ENCODE data around the gene AHDC1. TPM values are rescaled to one million over a fixed set of nuclear protein-coding genes. Genes with fewer than 3 reads are reported as not detected.
A peak's percentile ranks its signal among the peaks of the same experiment; 100 is the strongest.

AHDC1 gene
- total RNA-seq, 2 experiments from 2014 or later, result 26.3 to 27.6 TPM

DNA sequence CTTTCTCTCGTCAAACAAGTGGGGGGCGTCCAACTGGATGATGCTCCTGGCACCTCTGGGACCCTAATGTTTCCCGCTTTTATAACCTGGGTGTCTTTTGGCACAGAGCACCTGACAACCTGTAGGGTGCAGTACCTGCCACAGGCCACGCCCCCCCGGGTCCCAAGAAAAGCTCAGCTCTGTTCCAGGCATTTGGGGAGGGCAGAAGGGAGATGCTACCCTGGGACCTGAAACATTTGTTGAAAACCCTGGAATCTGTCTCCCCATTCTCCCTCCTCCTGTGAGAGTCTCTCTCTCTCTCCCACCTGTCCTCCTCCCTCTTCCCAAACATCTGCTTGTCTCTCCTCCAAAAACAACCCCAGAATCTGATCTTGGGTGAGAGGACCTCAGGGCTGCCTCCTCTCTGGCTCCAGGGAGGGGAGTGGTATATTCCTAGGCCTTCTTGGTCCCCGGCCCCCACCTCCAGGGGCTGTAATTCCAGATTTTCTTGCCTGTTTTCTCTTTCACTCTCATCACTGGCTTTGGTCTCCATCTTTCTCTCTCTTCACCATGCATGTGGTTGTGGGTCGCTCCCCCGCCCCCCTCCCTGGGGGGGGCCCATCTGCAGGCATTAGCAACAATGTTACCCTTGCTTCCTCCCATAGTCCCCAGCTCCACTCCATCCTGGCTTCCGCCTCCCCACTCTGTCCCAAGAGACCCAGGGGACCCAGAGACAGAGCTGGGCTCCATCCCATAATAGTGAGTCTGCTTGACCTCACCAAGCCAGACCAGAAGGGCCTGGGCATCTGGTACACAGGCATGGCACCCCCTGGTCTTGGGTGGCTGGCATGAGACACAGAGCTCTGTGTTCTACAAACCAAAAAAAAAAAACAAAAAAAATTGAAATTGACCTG lies 4.1 kb downstream of the AHDC1 start:
- H3K36me3 Mint-ChIP-seq (ENCODE audit: low read depth), result no peaks in the 10 kb centered on the region
- ATAC-seq (no peak), DNase-seq (peak; percentile 42)
- peaks cover 35% of the 10 kb centered on the region for H3K4me1 Mint-ChIP-seq (ENCODE audit: low read depth)
- ChIA-PET POLR2A (interaction anchor here (0.6 to 1.6 kb wide), 4 partner anchors 26 to 73 kb away, joined by 3 to 6 read pairs (median 4); no protein-coding TSS in a partner anchor), CTCF (interaction anchor here (1.1 to 25.3 kb wide), 10 partner anchors 12 to 301 kb away, joined by 3 to 533 read pairs (median 4); partner anchors contain the start of gene IFI6)
- no peaks in the 10 kb centered on the region for H3K9me3 Mint-ChIP-seq
- peak overlapping the region; percentile 41 for H3K4me3 Mint-ChIP-seq
- peak overlapping the region; percentile 32 for H3K27ac Mint-ChIP-seq
- TF ChIP-seq, protein P1, sequence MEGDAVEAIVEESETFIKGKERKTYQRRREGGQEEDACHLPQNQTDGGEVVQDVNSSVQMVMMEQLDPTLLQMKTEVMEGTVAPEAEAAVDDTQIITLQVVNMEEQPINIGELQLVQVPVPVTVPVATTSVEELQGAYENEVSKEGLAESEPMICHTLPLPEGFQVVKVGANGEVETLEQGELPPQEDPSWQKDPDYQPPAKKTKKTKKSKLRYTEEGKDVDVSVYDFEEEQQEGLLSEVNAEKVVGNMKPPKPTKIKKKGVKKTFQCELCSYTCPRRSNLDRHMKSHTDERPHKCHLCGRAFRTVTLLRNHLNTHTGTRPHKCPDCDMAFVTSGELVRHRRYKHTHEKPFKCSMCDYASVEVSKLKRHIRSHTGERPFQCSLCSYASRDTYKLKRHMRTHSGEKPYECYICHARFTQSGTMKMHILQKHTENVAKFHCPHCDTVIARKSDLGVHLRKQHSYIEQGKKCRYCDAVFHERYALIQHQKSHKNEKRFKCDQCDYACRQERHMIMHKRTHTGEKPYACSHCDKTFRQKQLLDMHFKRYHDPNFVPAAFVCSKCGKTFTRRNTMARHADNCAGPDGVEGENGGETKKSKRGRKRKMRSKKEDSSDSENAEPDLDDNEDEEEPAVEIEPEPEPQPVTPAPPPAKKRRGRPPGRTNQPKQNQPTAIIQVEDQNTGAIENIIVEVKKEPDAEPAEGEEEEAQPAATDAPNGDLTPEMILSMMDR (IDR thresholded peaks at IDR 0.05), result no peak
- intact Hi-C loops (cut with micrococcal nuclease), result loop anchor here (5.0 to 10.0 kb wide), 2 partner anchors 78 to 125 kb away; partner anchors contain the start of gene FAM76A
- no peaks in the 10 kb centered on the region for H3K27me3 Mint-ChIP-seq

GRCh38 chr1:27598902-27599528 lies 4.9 kb downstream of the AHDC1 start:
- ChIA-PET POLR2A (interaction anchor here (1.6 kb wide), 1 partner anchor 30 kb away, joined by 6 read pairs; no protein-coding TSS in a partner anchor), CTCF (interaction anchor here (1.5 to 25.3 kb wide), 4 partner anchors 30 to 67 kb away, joined by 3 to 533 read pairs (median 36); partner anchors contain the start of gene IFI6)
- no peaks in the 10 kb centered on the region for H3K9me3 Mint-ChIP-seq
- H3K4me3 Mint-ChIP-seq, result peak overlapping the region; percentile 41
- no peaks in the 10 kb centered on the region for H3K27me3 Mint-ChIP-seq
- H3K27ac Mint-ChIP-seq, result peak overlapping the region; percentile 64
- no peaks in the 10 kb centered on the region for H3K36me3 Mint-ChIP-seq (ENCODE audit: low read depth)
- TF ChIP-seq, protein P1 (IDR thresholded peaks at IDR 0.05), result no peak
- peaks cover 35% of the 10 kb centered on the region for H3K4me1 Mint-ChIP-seq (ENCODE audit: low read depth)
- DNase-seq, result peak; percentile 82
- ATAC-seq, result peak; percentile 30
- intact Hi-C loops (cut with micrococcal nuclease), result loop anchor here (5.0 kb wide), 1 partner anchor 77 kb away; no protein-coding TSS in a partner anchor

DNA sequence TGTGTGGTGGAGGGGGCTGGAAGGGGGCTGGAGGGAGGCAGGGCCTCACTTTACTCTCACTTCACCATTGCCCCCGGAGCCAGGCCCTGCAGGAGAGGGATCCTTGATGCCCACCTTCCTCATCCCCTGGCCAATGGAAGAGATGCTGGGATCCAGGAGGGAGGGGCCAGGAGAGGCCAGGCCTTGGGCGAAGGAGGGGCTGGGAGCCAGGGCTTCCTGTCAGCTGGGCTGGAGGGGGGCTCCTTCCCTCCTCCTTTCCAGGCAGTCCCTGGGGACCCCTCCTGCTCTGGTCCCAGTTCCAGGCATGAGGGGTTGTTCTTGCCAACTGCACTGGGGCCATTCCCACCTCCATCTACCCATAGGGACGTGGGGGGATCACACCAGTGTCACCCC lies 5.7 kb downstream of the AHDC1 start:
- Mint-ChIP-seq H3K9me3 (no peaks in the 10 kb centered on the region), H3K27me3 (no peaks in the 10 kb centered on the region), H3K4me3 (no peak overlapping the region), H3K36me3 (ENCODE audit: low read depth) (no peaks in the 10 kb centered on the region), H3K4me1 (ENCODE audit: low read depth) (peaks cover 35% of the 10 kb centered on the region), H3K27ac (no peak overlapping the region)
- ChIA-PET CTCF (interaction anchor here (1.3 to 4.6 kb wide), 3 partner anchors 9 to 41 kb away, joined by 5 to 56 read pairs (median 23); no protein-coding TSS in a partner anchor), POLR2A (interaction anchor here (0.7 to 1.6 kb wide), 2 partner anchors 30 to 64 kb away, joined by 3 to 6 read pairs; no protein-coding TSS in a partner anchor)
- ATAC-seq, result no peak
- TF ChIP-seq, protein P1 (IDR thresholded peaks at IDR 0.05), result no peak
- intact Hi-C loops (cut with micrococcal nuclease), result loop anchor here (5.0 kb wide), 1 partner anchor 76 kb away; no protein-coding TSS in a partner anchor
- no peak for DNase-seq

GRCh38 chr1:27597516-27598294 lies 6.2 kb downstream of the AHDC1 start:
- CTCF ChIA-PET, result interaction anchor here (1.3 to 3.5 kb wide), 3 partner anchors 10 to 41 kb away, joined by 5 to 23 read pairs (median 20); no protein-coding TSS in a partner anchor
- DNase-seq (no peak), ATAC-seq (no peak)
- H3K9me3 Mint-ChIP-seq, result no peaks in the 10 kb centered on the region
- peak overlapping the region; percentile 79 for H3K27ac Mint-ChIP-seq
- H3K4me1 Mint-ChIP-seq (ENCODE audit: low read depth), result peaks cover 35% of the 10 kb centered on the region
- no peaks in the 10 kb centered on the region for H3K36me3 Mint-ChIP-seq (ENCODE audit: low read depth)
- TF ChIP-seq, protein P1 (IDR thresholded peaks at IDR 0.05), result no peak
- no peaks in the 10 kb centered on the region for H3K27me3 Mint-ChIP-seq
- POLR2A ChIA-PET, result interaction anchor here (0.7 to 1.6 kb wide), 3 partner anchors 29 to 74 kb away, joined by 3 to 6 read pairs (median 3); no protein-coding TSS in a partner anchor
- H3K4me3 Mint-ChIP-seq, result no peak overlapping the region
- intact Hi-C loops (cut with micrococcal nuclease), result loop anchor here (5.0 kb wide), 1 partner anchor 75 kb away; no protein-coding TSS in a partner anchor

Data from activated CD8-positive, alpha-beta T cell treated with anti-CD3 and anti-CD28 coated beads for 36 hours (primary cell).